GM13976 (cell line): ENCODE measurements around the gene NFKBIE.

ENCODE experiments used
- DNase-seq: peaks from one replicate; pipeline ENCODE4 v3.0.0; 2012; ENCODE audit warnings: low spot score
- in situ Hi-C: fragments of 300-500 bp; cut with MboI; formaldehyde crosslinking; loops from one replicate; pipeline ENCODE4 v1.12.0; 2022; ENCODE audit warnings: low sequenced_read_pairs, mixed read lengths, inconsistent platforms; ENCODE audit not compliant: unreplicated experiment
- TF ChIP-seq, protein P1 (sequence below): IDR thresholded peaks from 2 replicates; pipeline ENCODE4 v1.5.1; 2012; ENCODE audit warnings: borderline replicate concordance, mild to moderate bottlenecking; ENCODE audit not compliant: insufficient read depth; ENCODE audit errors: extremely low read depth, missing control alignments, control extremely low read depth

NFKBIE gene

DNA sequence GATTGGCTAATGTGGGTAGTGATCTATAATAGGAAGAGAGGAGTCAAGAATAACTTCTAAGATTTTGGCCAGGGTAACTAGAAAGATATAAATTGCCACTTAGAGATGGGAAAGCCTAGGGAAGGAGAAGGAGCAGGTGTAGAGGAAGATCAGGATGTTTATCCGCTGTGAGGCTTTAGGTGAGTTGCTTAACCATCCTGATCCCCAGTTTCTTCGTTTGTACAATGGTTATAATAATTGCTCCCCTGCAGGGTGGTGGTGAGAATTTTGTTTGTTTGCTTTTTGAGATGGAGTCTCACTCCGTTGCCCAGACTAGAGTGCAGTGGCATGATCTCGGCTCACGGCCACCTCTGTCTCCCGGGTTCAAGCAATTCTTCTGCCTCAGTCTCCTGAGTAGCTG lies 51.0 kb downstream of the NFKBIE start:
- in situ Hi-C loops, result no loop called here

DNA sequence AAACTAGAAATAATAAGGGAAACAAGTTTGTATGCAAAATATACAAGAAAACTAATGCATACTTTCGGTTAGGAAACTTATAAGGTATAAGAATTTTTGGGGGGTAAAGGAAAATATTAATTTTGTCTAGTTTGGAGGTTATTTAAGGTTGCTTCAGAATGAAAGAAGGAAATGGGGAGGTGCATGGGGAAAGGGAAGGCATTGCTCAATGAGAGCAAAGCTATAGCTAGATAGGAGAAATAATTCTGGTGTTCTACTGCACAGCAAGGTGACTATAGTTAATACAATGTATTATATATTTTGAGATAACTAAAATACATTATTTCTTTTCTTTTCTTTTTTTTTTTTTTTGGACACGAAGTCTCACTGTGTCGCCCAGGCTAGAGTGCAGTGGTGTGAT lies 54.1 kb downstream of the NFKBIE start:
- in situ Hi-C loops, result no loop called here
- no peak for DNase-seq
- TF ChIP-seq, protein P1, sequence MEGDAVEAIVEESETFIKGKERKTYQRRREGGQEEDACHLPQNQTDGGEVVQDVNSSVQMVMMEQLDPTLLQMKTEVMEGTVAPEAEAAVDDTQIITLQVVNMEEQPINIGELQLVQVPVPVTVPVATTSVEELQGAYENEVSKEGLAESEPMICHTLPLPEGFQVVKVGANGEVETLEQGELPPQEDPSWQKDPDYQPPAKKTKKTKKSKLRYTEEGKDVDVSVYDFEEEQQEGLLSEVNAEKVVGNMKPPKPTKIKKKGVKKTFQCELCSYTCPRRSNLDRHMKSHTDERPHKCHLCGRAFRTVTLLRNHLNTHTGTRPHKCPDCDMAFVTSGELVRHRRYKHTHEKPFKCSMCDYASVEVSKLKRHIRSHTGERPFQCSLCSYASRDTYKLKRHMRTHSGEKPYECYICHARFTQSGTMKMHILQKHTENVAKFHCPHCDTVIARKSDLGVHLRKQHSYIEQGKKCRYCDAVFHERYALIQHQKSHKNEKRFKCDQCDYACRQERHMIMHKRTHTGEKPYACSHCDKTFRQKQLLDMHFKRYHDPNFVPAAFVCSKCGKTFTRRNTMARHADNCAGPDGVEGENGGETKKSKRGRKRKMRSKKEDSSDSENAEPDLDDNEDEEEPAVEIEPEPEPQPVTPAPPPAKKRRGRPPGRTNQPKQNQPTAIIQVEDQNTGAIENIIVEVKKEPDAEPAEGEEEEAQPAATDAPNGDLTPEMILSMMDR, result no peak

More for the DNA sequence above, 51.0 kb downstream of the NFKBIE start:
- DNase-seq, result no peak
- TF ChIP-seq, protein P1, result no peak
